Measurements from ENCODE around the gene DMD.

DNA sequence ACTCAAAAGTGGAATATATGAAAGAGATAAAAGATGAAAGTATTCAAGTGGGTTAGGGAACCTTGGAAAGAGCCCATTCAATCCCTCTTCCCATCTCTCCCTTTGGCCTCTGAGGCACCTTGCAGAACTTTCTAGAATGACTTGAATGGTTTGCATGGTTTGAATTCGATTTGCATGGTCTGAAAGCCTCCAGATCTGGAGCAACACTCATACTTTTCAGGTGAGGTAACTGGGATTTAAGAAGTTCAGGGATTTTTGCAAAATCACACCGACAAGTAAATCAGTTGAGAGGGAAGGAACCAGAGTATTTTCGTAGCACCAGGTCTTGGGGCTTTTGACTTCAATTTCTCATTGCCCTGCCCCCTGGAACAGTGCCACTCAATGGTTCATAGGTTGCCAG lies 1663.5 kb downstream of the DMD start:
- TF ChIP-seq, protein P1, sequence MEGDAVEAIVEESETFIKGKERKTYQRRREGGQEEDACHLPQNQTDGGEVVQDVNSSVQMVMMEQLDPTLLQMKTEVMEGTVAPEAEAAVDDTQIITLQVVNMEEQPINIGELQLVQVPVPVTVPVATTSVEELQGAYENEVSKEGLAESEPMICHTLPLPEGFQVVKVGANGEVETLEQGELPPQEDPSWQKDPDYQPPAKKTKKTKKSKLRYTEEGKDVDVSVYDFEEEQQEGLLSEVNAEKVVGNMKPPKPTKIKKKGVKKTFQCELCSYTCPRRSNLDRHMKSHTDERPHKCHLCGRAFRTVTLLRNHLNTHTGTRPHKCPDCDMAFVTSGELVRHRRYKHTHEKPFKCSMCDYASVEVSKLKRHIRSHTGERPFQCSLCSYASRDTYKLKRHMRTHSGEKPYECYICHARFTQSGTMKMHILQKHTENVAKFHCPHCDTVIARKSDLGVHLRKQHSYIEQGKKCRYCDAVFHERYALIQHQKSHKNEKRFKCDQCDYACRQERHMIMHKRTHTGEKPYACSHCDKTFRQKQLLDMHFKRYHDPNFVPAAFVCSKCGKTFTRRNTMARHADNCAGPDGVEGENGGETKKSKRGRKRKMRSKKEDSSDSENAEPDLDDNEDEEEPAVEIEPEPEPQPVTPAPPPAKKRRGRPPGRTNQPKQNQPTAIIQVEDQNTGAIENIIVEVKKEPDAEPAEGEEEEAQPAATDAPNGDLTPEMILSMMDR (IDR thresholded peaks at IDR 0.05), result no peak
- no peak for TF ChIP-seq POLR2A (IDR thresholded peaks at IDR 0.05)
